HepG2 (cell line): ENCODE measurements around the gene TNKS1BP1. TPM values are rescaled to one million over a fixed set of nuclear protein-coding genes. Genes with fewer than 3 reads are reported as not detected.
A peak's percentile ranks its signal among the peaks of the same experiment; 100 is the strongest.

Experiments used
- FUBP1 ChIP-seq: sonication (generic); formaldehyde crosslinking; IDR thresholded peaks from 2 replicates; pipeline ENCODE4 v1.5.1; 2020; ENCODE audit warnings: missing genetic modification reagents, mild to moderate bottlenecking, borderline replicate concordance
- GMEB2 ChIP-seq: IDR thresholded peaks from 2 replicates; pipeline ENCODE4 v1.6.1; 2016; ENCODE audit warnings: missing biosample characterization, missing genetic modification reagents, low read depth
- IKZF5 ChIP-seq: IDR thresholded peaks from 2 replicates; pipeline ENCODE4 v1.6.1; 2018; ENCODE audit warnings: missing genetic modification reagents, mild to moderate bottlenecking, missing compliant biosample characterization
- JDP2 ChIP-seq: sonication (generic); formaldehyde crosslinking; IDR thresholded peaks from 2 replicates; pipeline ENCODE4 v1.8.1; 2022; ENCODE audit warnings: missing genetic modification reagents, borderline replicate concordance
- KDM4B ChIP-seq: sonication (generic); formaldehyde crosslinking; IDR thresholded peaks from 2 replicates; pipeline ENCODE4 v1.4.0; 2020; ENCODE audit warnings: missing genetic modification reagents
- KMT2B ChIP-seq: IDR thresholded peaks from 2 replicates; pipeline ENCODE4 v1.6.1; 2016; ENCODE audit warnings: missing genetic modification reagents, missing compliant biosample characterization
- MXD1 ChIP-seq: sonication (generic); formaldehyde crosslinking; IDR thresholded peaks from 2 replicates; pipeline ENCODE4 v1.4.0; 2020; ENCODE audit warnings: mild to moderate bottlenecking, missing genetic modification reagents
- NONO ChIP-seq, 2 experiments: fragments of 450-650 bp in 1 of 2; sonication (generic) in 1 of 2; formaldehyde crosslinking in 1 of 2; IDR thresholded peaks in 1 of 2; conservative IDR thresholded peaks in 1 of 2; 2 replicates each; pipeline versions ENCODE4 v1.6.1 to v1.8.0; 2017 to 2022; ENCODE audit warnings: mild to moderate bottlenecking in 1 of 2, missing genetic modification reagents in 1 of 2, moderate library complexity in 1 of 2
- THAP9 ChIP-seq: sonication (generic); formaldehyde crosslinking; IDR thresholded peaks from 2 replicates; pipeline ENCODE4; 2020; ENCODE audit warnings: missing genetic modification reagents, mild to moderate bottlenecking, borderline replicate concordance
- ZFP91 ChIP-seq: sonication (generic); formaldehyde crosslinking; IDR thresholded peaks from 2 replicates; pipeline ENCODE4 v1.9.0; 2022; ENCODE audit warnings: missing genetic modification reagents, mild to moderate bottlenecking, borderline replicate concordance
- ZMYM2 ChIP-seq: sonication (generic); formaldehyde crosslinking; IDR thresholded peaks from 2 replicates; pipeline ENCODE4 v1.8.0; 2022; ENCODE audit warnings: mild to moderate bottlenecking, missing genetic modification reagents
- ZNF20 ChIP-seq: sonication (generic); formaldehyde crosslinking; IDR thresholded peaks from 2 replicates; pipeline ENCODE4 v1.4.0; 2020; ENCODE audit warnings: mild to moderate bottlenecking, moderate library complexity, missing genetic modification reagents
- ZNF234 ChIP-seq: sonication (generic); formaldehyde crosslinking; conservative IDR thresholded peaks from 2 replicates; pipeline ENCODE4 v1.5.1; 2020; ENCODE audit warnings: mild to moderate bottlenecking, missing genetic modification reagents
- ZNF749 ChIP-seq: sonication (generic); formaldehyde crosslinking; IDR thresholded peaks from 2 replicates; pipeline ENCODE4 v1.8.0; 2022; ENCODE audit warnings: mild to moderate bottlenecking, missing genetic modification reagents, moderate library complexity, borderline replicate concordance
- polyA plus RNA-seq, 8 experiments: library from polyadenylated mRNA; depleted of rRNA in 3 of 8; stranded (reverse) in 7 of 8; unstranded in 1 of 8; fragments of >200 nt; fragmentation: Illumina TruSeq in 4 of 8; extraction: Trizol in 4 of 8; gene quantifications; 2 replicates each; pipeline versions ENCODE4 v1.2.1 to v1.2.3, GENCODE V29; 2011 to 2016; ENCODE audit warnings: low read depth in 4 of 8, missing spikeins in 1 of 8, mixed read lengths in 1 of 8; ENCODE audit not compliant: insufficient read depth in 1 of 8
- total RNA-seq, 5 experiments: library from RNA; depleted of rRNA; stranded (reverse); fragments of >200 nt; fragmentation: Illumina TruSeq; extraction: Trizol; gene quantifications; 2 replicates each; pipeline ENCODE4 v1.2.3, GENCODE V29; 2016; ENCODE audit warnings: low read depth in 1 of 5

TNKS1BP1 gene
- total and polyA plus RNA-seq, 2 of the 13 experiments (the other 11 are each of a cell fraction or from before 2014, with no cell fraction given), result 13.7 to 15.0 TPM

- TF ChIP-seq THAP9 (CRISPR knock-in tag) (no peak), ZNF234 (CRISPR knock-in tag) (0 out of 2 replicates have a peak, but pooled peaks have one; percentile 27), ZNF20 (CRISPR knock-in tag) (no peak), IKZF5 (CRISPR knock-in tag) (no peak), MXD1 (CRISPR knock-in tag) (no peak), KMT2B (CRISPR knock-in tag) (no peak), KDM4B (CRISPR knock-in tag) (no peak), ZFP91 (CRISPR knock-in tag) (0 out of 2 replicates have a peak, but pooled peaks have one; percentile 36), ZMYM2 (CRISPR knock-in tag) (no peak), NONO (IDR thresholded peaks at IDR 0.05) (no peak), NONO (CRISPR knock-in tag; conservative IDR thresholded peaks at IDR 0.05) (0 out of 2 replicates have a peak, but pooled peaks have one; percentile 19), GMEB2 (no peak), ZNF749 (CRISPR knock-in tag) (no peak), FUBP1 (CRISPR knock-in tag) (no peak), JDP2 (CRISPR knock-in tag) (no peak)
Observed at GRCh38 chr11:57313071-57313787, 11.5 kb downstream of the TNKS1BP1 start (continued).
